MCF 10A (cell line): ENCODE measurements around the gene PIP4K2C. TPM values are rescaled to one million over a fixed set of nuclear protein-coding genes. Genes with fewer than 3 reads are reported as not detected.

Source experiments
- BruUV-seq: library from RNA; stranded (reverse); fragments of 400-500 nt; replicated peaks from 2 replicates; lab custom pipeline; 2021; lab: Mats Ljungman, UMichigan
- CTCF ChIA-PET: fragments of 300-600 bp; sonication (Branson Sonifier 250); formaldehyde crosslinking; extraction: SDS; loops from one replicate; lab custom pipeline; 2021; ENCODE audit warnings: antibody characterized with exemption, inconsistent platforms; lab: Yijun Ruan, JAX
- POLR2A ChIA-PET: fragments of 300-600, 350-650 bp; sonication (Branson Sonifier 250); formaldehyde crosslinking; extraction: SDS; loops from one replicate; lab custom pipeline; 2020; ENCODE audit warnings: antibody characterized with exemption, inconsistent platforms; lab: Yijun Ruan, JAX
- DNase-seq: peaks from one replicate; pipeline ENCODE4 v3.0.0-alpha.2; 2018; ENCODE audit not compliant: unreplicated experiment
- H3K27ac Mint-ChIP-seq: one replicate; pipeline ENCODE4 v1.8.0; 2022; ENCODE audit warnings: mild to moderate bottlenecking, low read depth, mixed read lengths; ENCODE audit not compliant: unreplicated experiment
- H3K27me3 Mint-ChIP-seq: one replicate; pipeline ENCODE4 v1.8.0; 2022; ENCODE audit warnings: mixed read lengths; ENCODE audit not compliant: insufficient read depth, unreplicated experiment
- H3K36me3 Mint-ChIP-seq: one replicate; pipeline ENCODE4 v1.8.0; 2022; ENCODE audit warnings: mild to moderate bottlenecking, moderate library complexity, mixed read lengths; ENCODE audit not compliant: insufficient read depth, unreplicated experiment
- H3K4me1 Mint-ChIP-seq: one replicate; pipeline ENCODE4 v1.8.0; 2022; ENCODE audit warnings: mixed read lengths; ENCODE audit not compliant: insufficient read depth, unreplicated experiment
- H3K4me3 Mint-ChIP-seq: one replicate; pipeline ENCODE4 v1.8.0; 2022; ENCODE audit warnings: mild to moderate bottlenecking, moderate library complexity, mixed read lengths; ENCODE audit not compliant: unreplicated experiment
- H3K9me3 Mint-ChIP-seq: one replicate; pipeline ENCODE4 v1.8.0; 2022; ENCODE audit warnings: mixed read lengths; ENCODE audit not compliant: unreplicated experiment
- CTCF ChIP-seq: fragments of 200-600 bp; IDR thresholded peaks from one replicate; pipeline ENCODE4 v1.8.0; 2022; ENCODE audit warnings: antibody characterized with exemption, mild to moderate bottlenecking; ENCODE audit not compliant: unreplicated experiment
- intact Hi-C: fragments of 100-400 bp; cut with micrococcal nuclease; formaldehyde crosslinking; loops from 2 replicates; pipeline ENCODE4 v1.14.1; 2022
- total RNA-seq: library from RNA; stranded (reverse); gene quantifications from 2 replicates; pipeline ENCODE4 v1.2.3, GENCODE V29; 2022

PIP4K2C gene
- total RNA-seq, 1 experiment from 2014 or later: 32.0 TPM

- no peak overlapping the region for H3K27ac Mint-ChIP-seq
- no peaks in the 10 kb centered on the region for H3K4me1 Mint-ChIP-seq
- no peak overlapping the region for H3K4me3 Mint-ChIP-seq
- H3K36me3 Mint-ChIP-seq: no peaks in the 10 kb centered on the region
- no TSS peak for BruUV-seq
- intact Hi-C loops: loop anchor here (2.0 kb wide), 1 partner anchor 155 kb away; no protein-coding TSS in a partner anchor
- POLR2A ChIA-PET: interaction anchor here (1.4 kb wide), 1 partner anchor 9 kb away, joined by 3 read pairs; the partner anchor contains the start of gene PIP4K2C
- H3K27me3 Mint-ChIP-seq: no peaks in the 10 kb centered on the region
- H3K9me3 Mint-ChIP-seq: no peaks in the 10 kb centered on the region
- no peak for TF ChIP-seq CTCF
- CTCF ChIA-PET: interaction anchor here (0.6 to 7.5 kb wide), 20 partner anchors 9 to 1886 kb away, joined by 3 to 72 read pairs (median 10); partner anchors contain the start of genes B4GALNT1, DTX3 and OS9
- DNase-seq: no peak
Measured at GRCh38 chr12:57581802-57582201, 9.2 kb upstream of the PIP4K2C start.

- intact Hi-C loops: loop anchor here (2.0 kb wide), 1 partner anchor 154 kb away; no protein-coding TSS in a partner anchor
- H3K27me3 Mint-ChIP-seq: no peaks in the 10 kb centered on the region
- no peak for DNase-seq
- no peaks in the 10 kb centered on the region for H3K4me1 Mint-ChIP-seq
- no peak overlapping the region for H3K27ac Mint-ChIP-seq
- ChIA-PET POLR2A (interaction anchor here (2.3 kb wide), 1 partner anchor 10 kb away, joined by 10 read pairs; the partner anchor contains the start of gene PIP4K2C), CTCF (interaction anchor here (0.6 to 7.5 kb wide), 38 partner anchors 9 to 283 kb away, joined by 3 to 72 read pairs (median 6); partner anchors contain the start of genes B4GALNT1, DCTN2, DTX3 and KIF5A)
- no peaks in the 10 kb centered on the region for H3K36me3 Mint-ChIP-seq
- no peaks in the 10 kb centered on the region for H3K9me3 Mint-ChIP-seq
- no peak overlapping the region for H3K4me3 Mint-ChIP-seq
- BruUV-seq: no TSS peak
- TF ChIP-seq CTCF: no peak
Measured at GRCh38 chr12:57582440-57582839, 8.6 kb upstream of the PIP4K2C start.

- POLR2A ChIA-PET: interaction anchor here (0.6 to 2.3 kb wide), 7 partner anchors 9 to 162 kb away, joined by 3 to 10 read pairs (median 3); partner anchors contain the start of genes PIP4K2C and TSPAN31
- no peaks in the 10 kb centered on the region for H3K36me3 Mint-ChIP-seq
- H3K27ac Mint-ChIP-seq: no peak overlapping the region
- no peaks in the 10 kb centered on the region for H3K27me3 Mint-ChIP-seq
- peak; percentile 82 for TF ChIP-seq CTCF
- no peak overlapping the region for H3K4me3 Mint-ChIP-seq
- BruUV-seq: no TSS peak
- no peaks in the 10 kb centered on the region for H3K9me3 Mint-ChIP-seq
- no peaks in the 10 kb centered on the region for H3K4me1 Mint-ChIP-seq
- intact Hi-C loops: loop anchor here (1.0 to 2.0 kb wide), 3 partner anchors 38 to 154 kb away; no protein-coding TSS in a partner anchor
- CTCF ChIA-PET: interaction anchor here (0.5 to 7.5 kb wide), 56 partner anchors 10 to 892 kb away, joined by 3 to 72 read pairs (median 4); partner anchors contain the start of genes B4GALNT1, DCTN2, DTX3 and KIF5A
- peak; percentile 79 for DNase-seq
Measured at GRCh38 chr12:57583008-57583831, 7.8 kb upstream of the PIP4K2C start.

- Mint-ChIP-seq H3K4me1 (no peaks in the 10 kb centered on the region), H3K4me3 (no peak overlapping the region), H3K27me3 (no peaks in the 10 kb centered on the region), H3K9me3 (no peaks in the 10 kb centered on the region), H3K36me3 (no peaks in the 10 kb centered on the region), H3K27ac (no peak overlapping the region)
- intact Hi-C loops: no loop called here
- no TSS peak for BruUV-seq
- CTCF ChIA-PET: interaction anchor here (0.5 to 7.5 kb wide), 39 partner anchors 9 to 893 kb away, joined by 3 to 72 read pairs (median 4); partner anchors contain the start of genes B4GALNT1, DTX3, OS9 and STAC3
- POLR2A ChIA-PET: interaction anchor here (0.6 to 2.3 kb wide), 5 partner anchors 8 to 109 kb away, joined by 3 to 10 read pairs (median 3); partner anchors contain the start of genes DCTN2 and PIP4K2C
- no peak for TF ChIP-seq CTCF
- DNase-seq: no peak
Measured at GRCh38 chr12:57584050-57584449, 6.9 kb upstream of the PIP4K2C start.
